Measurements from ENCODE around the gene NAE1. TPM values are rescaled to one million over a fixed set of nuclear protein-coding genes. Genes with fewer than 3 reads are reported as not detected.

NAE1 gene
- total RNA-seq, 1 donor from 2014 or later, result 65.0 TPM

- Mint-ChIP-seq H3K27me3 (ENCODE audit: low read depth, unreplicated experiment) (peaks cover 83% of the 10 kb centered on the region), H3K4me3 (ENCODE audit: unreplicated experiment) (peak overlapping the region; percentile 70), H3K36me3 (ENCODE audit: low read depth, unreplicated experiment) (peaks cover 5% of the 10 kb centered on the region), H3K9me3 (ENCODE audit: unreplicated experiment) (peaks cover 11% of the 10 kb centered on the region), H3K27ac (ENCODE audit: unreplicated experiment) (no peak overlapping the region), H3K4me1 (ENCODE audit: low read depth, unreplicated experiment) (peaks cover 5% of the 10 kb centered on the region)
- peak overlapping the region; percentile 86 for H3K4me2 ChIP-seq (ENCODE audit: low read length)
- DNase-seq (ENCODE audit: low read depth), result no peak
- no peak overlapping the region for H2AFZ ChIP-seq (ENCODE audit: low read depth, low read length)
- no peak overlapping the region for H3K27ac ChIP-seq (ENCODE audit: low read depth, low read length)
- peaks cover 9% of the 10 kb centered on the region for H3K4me1 ChIP-seq (ENCODE audit: insufficient read depth, low read length)
- H3K79me2 ChIP-seq (ENCODE audit: insufficient read depth, low read length), result no peaks in the 10 kb centered on the region
- peaks cover 39% of the 10 kb centered on the region for H3K27me3 ChIP-seq (ENCODE audit: insufficient read depth, low read length)
- FAIRE-seq, result no peak
- H4K20me1 ChIP-seq (ENCODE audit: insufficient read depth, low read length), result peaks cover 5% of the 10 kb centered on the region
- no peak for TF ChIP-seq EZH2 (IDR thresholded peaks at IDR 0.05; ENCODE audit: insufficient read depth, low read length)
- no peak overlapping the region for H3K9ac ChIP-seq (ENCODE audit: low read length)
- H3K9me3 ChIP-seq (ENCODE audit: insufficient read depth, low read depth, low read length), result no peaks in the 10 kb centered on the region
- no peak overlapping the region for H3K4me3 ChIP-seq (ENCODE audit: insufficient read depth, low read depth, low read length)
- H3K36me3 ChIP-seq (ENCODE audit: insufficient read depth, low read length), result no peaks in the 10 kb centered on the region
Measured at GRCh38 chr16:66844009-66844341, 13.2 kb upstream of the NAE1 start.

- Mint-ChIP-seq H3K36me3 (ENCODE audit: low read depth, unreplicated experiment) (peaks cover 5% of the 10 kb centered on the region), H3K27me3 (ENCODE audit: low read depth, unreplicated experiment) (peaks cover 88% of the 10 kb centered on the region), H3K9me3 (ENCODE audit: unreplicated experiment) (peaks cover 11% of the 10 kb centered on the region), H3K4me1 (ENCODE audit: low read depth, unreplicated experiment) (peaks cover 5% of the 10 kb centered on the region), H3K4me3 (ENCODE audit: unreplicated experiment) (no peak overlapping the region), H3K27ac (ENCODE audit: unreplicated experiment) (no peak overlapping the region)
- H3K79me2 ChIP-seq (ENCODE audit: insufficient read depth, low read length), result no peaks in the 10 kb centered on the region
- no peaks in the 10 kb centered on the region for H3K36me3 ChIP-seq (ENCODE audit: insufficient read depth, low read length)
- H3K9ac ChIP-seq (ENCODE audit: low read length), result no peak overlapping the region
- no peak overlapping the region for H3K4me3 ChIP-seq (ENCODE audit: insufficient read depth, low read depth, low read length)
- DNase-seq (ENCODE audit: low read depth) (no peak), FAIRE-seq (no peak)
- TF ChIP-seq, protein P1, sequence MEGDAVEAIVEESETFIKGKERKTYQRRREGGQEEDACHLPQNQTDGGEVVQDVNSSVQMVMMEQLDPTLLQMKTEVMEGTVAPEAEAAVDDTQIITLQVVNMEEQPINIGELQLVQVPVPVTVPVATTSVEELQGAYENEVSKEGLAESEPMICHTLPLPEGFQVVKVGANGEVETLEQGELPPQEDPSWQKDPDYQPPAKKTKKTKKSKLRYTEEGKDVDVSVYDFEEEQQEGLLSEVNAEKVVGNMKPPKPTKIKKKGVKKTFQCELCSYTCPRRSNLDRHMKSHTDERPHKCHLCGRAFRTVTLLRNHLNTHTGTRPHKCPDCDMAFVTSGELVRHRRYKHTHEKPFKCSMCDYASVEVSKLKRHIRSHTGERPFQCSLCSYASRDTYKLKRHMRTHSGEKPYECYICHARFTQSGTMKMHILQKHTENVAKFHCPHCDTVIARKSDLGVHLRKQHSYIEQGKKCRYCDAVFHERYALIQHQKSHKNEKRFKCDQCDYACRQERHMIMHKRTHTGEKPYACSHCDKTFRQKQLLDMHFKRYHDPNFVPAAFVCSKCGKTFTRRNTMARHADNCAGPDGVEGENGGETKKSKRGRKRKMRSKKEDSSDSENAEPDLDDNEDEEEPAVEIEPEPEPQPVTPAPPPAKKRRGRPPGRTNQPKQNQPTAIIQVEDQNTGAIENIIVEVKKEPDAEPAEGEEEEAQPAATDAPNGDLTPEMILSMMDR (IDR thresholded peaks at IDR 0.05; ENCODE audit: insufficient read depth, low read depth, low read length), result no peak
- TF ChIP-seq EZH2 (IDR thresholded peaks at IDR 0.05; ENCODE audit: insufficient read depth, low read length), result no peak
- peaks cover 5% of the 10 kb centered on the region for H4K20me1 ChIP-seq (ENCODE audit: insufficient read depth, low read length)
- peaks cover 39% of the 10 kb centered on the region for H3K27me3 ChIP-seq (ENCODE audit: insufficient read depth, low read length)
- H3K9me3 ChIP-seq (ENCODE audit: insufficient read depth, low read depth, low read length), result no peaks in the 10 kb centered on the region
- H3K4me2 ChIP-seq (ENCODE audit: low read length), result no peak overlapping the region
- H2AFZ ChIP-seq (ENCODE audit: low read depth, low read length), result no peak overlapping the region
- H3K27ac ChIP-seq (ENCODE audit: low read depth, low read length), result no peak overlapping the region
- H3K4me1 ChIP-seq (ENCODE audit: insufficient read depth, low read length), result peaks cover 9% of the 10 kb centered on the region
Measured at GRCh38 chr16:66843191-66843590, 12.4 kb upstream of the NAE1 start.

GRCh38 chr16:66842765-66843164, 12.0 kb upstream of the NAE1 start:
- Mint-ChIP-seq H3K4me3 (ENCODE audit: unreplicated experiment) (no peak overlapping the region), H3K36me3 (ENCODE audit: low read depth, unreplicated experiment) (peaks cover 5% of the 10 kb centered on the region), H3K27me3 (ENCODE audit: low read depth, unreplicated experiment) (peaks cover 84% of the 10 kb centered on the region), H3K27ac (ENCODE audit: unreplicated experiment) (no peak overlapping the region), H3K9me3 (ENCODE audit: unreplicated experiment) (peaks cover 11% of the 10 kb centered on the region), H3K4me1 (ENCODE audit: low read depth, unreplicated experiment) (peaks cover 5% of the 10 kb centered on the region)
- H3K27me3 ChIP-seq (ENCODE audit: insufficient read depth, low read length), result peaks cover 39% of the 10 kb centered on the region
- H3K36me3 ChIP-seq (ENCODE audit: insufficient read depth, low read length), result no peaks in the 10 kb centered on the region
- H2AFZ ChIP-seq (ENCODE audit: low read depth, low read length), result peak overlapping the region; percentile 10
- TF ChIP-seq, protein P1 (IDR thresholded peaks at IDR 0.05; ENCODE audit: insufficient read depth, low read depth, low read length), result no peak
- no peak for TF ChIP-seq EZH2 (IDR thresholded peaks at IDR 0.05; ENCODE audit: insufficient read depth, low read length)
- peaks cover 9% of the 10 kb centered on the region for H3K4me1 ChIP-seq (ENCODE audit: insufficient read depth, low read length)
- no peak overlapping the region for H3K27ac ChIP-seq (ENCODE audit: low read depth, low read length)
- FAIRE-seq (no peak), DNase-seq (ENCODE audit: low read depth) (peak; percentile 13)
- no peak overlapping the region for H3K4me2 ChIP-seq (ENCODE audit: low read length)
- no peaks in the 10 kb centered on the region for H3K9me3 ChIP-seq (ENCODE audit: insufficient read depth, low read depth, low read length)
- H4K20me1 ChIP-seq (ENCODE audit: insufficient read depth, low read length), result peaks cover 5% of the 10 kb centered on the region
- no peaks in the 10 kb centered on the region for H3K79me2 ChIP-seq (ENCODE audit: insufficient read depth, low read length)
- H3K9ac ChIP-seq (ENCODE audit: low read length), result no peak overlapping the region
- H3K4me3 ChIP-seq (ENCODE audit: insufficient read depth, low read depth, low read length), result no peak overlapping the region
